HAP-1 (cell line): ENCODE results near the gene NUDT16L1.
A peak's percentile ranks its signal among the peaks of the same experiment; 100 is the strongest.
"Not testable (repeated sequence)": the region's sequence is repeated elsewhere in the genome, so short reads cannot be mapped to it uniquely, and the experiment has no call there.

Source experiments
- DNase-seq, 2 experiments: peaks; one replicate each; pipeline ENCODE4 v3.0.0-alpha.2; 2016 to 2020; ENCODE audit warnings: low spot score in 2 of 2
- H3K27me3 ChIP-seq: fragments of 250-450 bp; sonication (Bioruptor Pico); 2 replicates; pipeline ENCODE4 v1.5.1; 2020; ENCODE audit warnings: low read depth, mild to moderate bottlenecking, moderate library complexity
- H3K36me3 ChIP-seq: fragments of 250-450 bp; sonication (Bioruptor Pico); replicated peaks from 2 replicates; pipeline ENCODE4 v1.5.1; 2020; ENCODE audit warnings: mild to moderate bottlenecking
- H3K4me1 ChIP-seq: fragments of 250-450 bp; sonication (Bioruptor Pico); 2 replicates; pipeline ENCODE4 v1.5.1; 2020; ENCODE audit warnings: mild to moderate bottlenecking
- H3K4me3 ChIP-seq: fragments of 250-450 bp; sonication (Bioruptor Pico); 2 replicates; pipeline ENCODE4 v1.5.1; 2020; ENCODE audit warnings: mild to moderate bottlenecking, moderate library complexity
- H3K9me3 ChIP-seq: fragments of 250-450 bp; sonication (Bioruptor Pico); 2 replicates; pipeline ENCODE4 v1.5.1; 2020; ENCODE audit warnings: mild to moderate bottlenecking, moderate library complexity
- in situ Hi-C: fragments of 300-500 bp; cut with MboI; formaldehyde crosslinking; loops from 3 replicates; pipeline ENCODE4 v1.14.3; 2020; ENCODE audit warnings: low sequenced_read_pairs, inconsistent platforms, mixed read lengths

Gene NUDT16L1

DNA sequence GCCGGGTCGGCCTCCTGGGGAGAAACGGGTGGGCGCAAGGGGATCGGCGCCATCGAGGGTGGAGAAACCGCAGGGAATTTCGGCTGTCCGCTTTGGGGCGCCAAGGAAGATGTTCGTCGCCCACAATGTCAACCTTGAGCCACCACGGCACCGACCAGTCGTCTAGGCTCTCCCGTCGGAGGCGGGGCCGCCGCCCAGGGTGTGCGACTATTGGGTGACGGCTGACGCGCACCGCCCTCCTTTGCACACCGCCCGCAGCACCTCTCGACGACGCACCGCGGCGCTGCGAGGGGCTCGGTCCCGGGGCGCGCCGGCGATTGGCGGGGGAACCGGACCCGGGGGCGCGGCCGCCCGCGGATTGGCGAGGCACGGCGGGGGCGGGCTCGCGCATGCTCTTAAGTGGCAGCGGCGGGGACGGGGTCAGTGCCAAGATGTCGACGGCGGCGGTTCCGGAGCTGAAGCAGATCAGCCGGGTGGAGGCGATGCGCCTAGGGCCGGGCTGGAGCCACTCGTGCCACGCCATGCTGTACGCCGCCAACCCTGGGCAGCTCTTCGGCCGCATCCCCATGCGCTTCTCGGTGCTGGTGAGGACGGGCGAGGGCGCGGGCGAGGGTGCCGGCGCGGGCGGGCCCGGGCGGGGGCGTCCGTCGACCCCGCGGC is at the start of gene NUDT16L1:
Gene NUDT16L1 (plus strand): TSS at position 267 of the 660 bp plus-strand sequence. CDS start 165 bp downstream, at position 432.
- H3K27me3 ChIP-seq: no peaks in the 10 kb centered on the region
- in situ Hi-C loops: no loop called here
- H3K4me3 ChIP-seq: peak within 1 kb of the TSS; percentile 79
- H3K36me3 ChIP-seq: peaks cover 44% of the 10 kb centered on the region
- H3K9me3 ChIP-seq: no peaks in the 10 kb centered on the region
- peak; percentile 94 to 96 for DNase-seq
- peaks cover 5% of the 10 kb centered on the region for H3K4me1 ChIP-seq

DNA sequence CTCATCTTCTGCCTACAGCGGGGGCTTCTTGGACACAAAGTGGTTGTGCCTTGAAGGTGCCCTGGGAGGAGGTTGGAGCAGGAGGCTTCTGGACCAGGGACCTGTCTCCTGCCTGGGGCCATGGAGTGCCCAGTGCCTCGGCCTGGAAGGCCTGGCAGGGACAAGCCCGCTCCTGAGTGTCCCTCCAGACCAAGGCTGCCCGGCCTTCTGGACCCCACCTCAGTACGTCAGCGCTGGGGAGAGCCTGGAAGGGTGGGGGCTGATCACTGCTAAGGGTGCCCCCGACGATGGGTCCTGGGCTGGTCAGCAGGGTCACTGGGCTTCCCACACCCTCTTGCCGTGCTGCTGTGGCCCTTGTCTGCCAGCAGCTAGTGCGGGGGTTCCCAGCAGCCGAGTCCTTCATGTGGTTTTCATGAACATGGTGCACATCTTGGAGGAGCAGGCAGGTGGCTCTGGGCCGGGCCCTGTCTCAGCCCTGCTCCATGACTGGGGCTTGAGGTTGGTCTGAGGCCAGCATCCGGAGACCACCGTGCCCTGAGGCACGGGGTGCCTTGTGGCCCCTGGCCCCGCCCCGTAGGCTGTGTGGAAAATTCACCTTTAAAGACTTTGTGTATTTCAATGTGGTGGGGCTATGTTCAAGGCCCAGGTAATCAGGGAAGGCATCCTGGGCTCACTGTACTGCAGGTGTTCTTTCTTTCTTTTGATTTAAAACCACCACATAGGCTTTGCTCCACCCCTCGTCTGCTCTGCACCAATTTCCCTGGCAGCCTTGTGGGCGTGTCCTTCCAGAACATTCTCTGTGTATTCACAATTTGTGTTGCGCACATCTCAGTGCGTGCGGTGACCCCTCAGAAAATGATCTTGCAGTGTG is 46.4 kb upstream of the NUDT16L1 start:
- Histone ChIP-seq H3K4me3 (no peak overlapping the region), H3K9me3 (no peaks in the 10 kb centered on the region), H3K27me3 (no peaks in the 10 kb centered on the region), H3K36me3 (peaks cover 15% of the 10 kb centered on the region), H3K4me1 (no peaks in the 10 kb centered on the region)
- DNase-seq: no peak
- in situ Hi-C loops: no loop called here

DNA sequence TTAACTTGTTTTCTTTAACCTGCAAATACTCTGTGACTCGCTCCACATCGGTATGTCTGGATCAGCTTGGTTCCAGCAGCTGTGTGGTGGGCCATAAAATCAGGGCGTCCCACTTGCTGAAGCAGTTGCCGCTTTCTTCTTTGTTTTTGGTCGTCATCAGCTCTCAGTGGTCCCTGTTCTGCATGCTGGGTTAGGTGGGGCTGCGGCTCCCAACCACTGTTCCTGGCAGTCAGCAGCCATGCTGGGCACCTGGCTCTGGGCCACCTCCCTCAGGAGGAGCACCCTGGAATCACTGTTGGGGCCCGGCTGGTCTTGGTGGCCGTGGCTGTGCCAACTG is 45.8 kb upstream of the NUDT16L1 start:
- H3K27me3 ChIP-seq: no peaks in the 10 kb centered on the region
- no peaks in the 10 kb centered on the region for H3K9me3 ChIP-seq
- no peaks in the 10 kb centered on the region for H3K4me1 ChIP-seq
- in situ Hi-C loops: no loop called here
- H3K36me3 ChIP-seq: peaks cover 19% of the 10 kb centered on the region
- no peak overlapping the region for H3K4me3 ChIP-seq
- no peak for DNase-seq

DNA sequence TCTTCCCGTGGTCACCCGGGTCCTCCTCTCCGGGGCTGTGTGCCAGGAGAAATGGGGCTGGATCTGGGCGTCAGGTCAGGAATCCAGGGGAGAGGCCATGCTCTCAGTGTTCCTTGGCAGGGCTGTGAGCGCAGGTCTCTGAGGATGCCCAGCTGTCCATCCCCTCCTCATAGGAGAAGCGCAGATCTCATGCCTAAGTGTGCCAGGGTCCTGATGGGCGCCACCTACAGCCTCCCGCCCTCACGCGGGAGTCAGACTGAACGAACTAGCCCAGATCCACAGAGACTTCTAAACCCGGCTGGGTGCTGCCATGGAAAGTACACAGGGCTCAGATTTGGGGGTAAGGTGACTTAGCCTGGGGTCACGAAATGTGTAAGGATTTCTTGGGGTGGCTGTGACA is 44.4 kb upstream of the NUDT16L1 start:
- in situ Hi-C loops: no loop called here
- no peaks in the 10 kb centered on the region for H3K9me3 ChIP-seq
- H3K36me3 ChIP-seq: peaks cover 25% of the 10 kb centered on the region
- no peaks in the 10 kb centered on the region for H3K27me3 ChIP-seq
- no peak for DNase-seq
- H3K4me1 ChIP-seq: no peaks in the 10 kb centered on the region
- no peak overlapping the region for H3K4me3 ChIP-seq

DNA sequence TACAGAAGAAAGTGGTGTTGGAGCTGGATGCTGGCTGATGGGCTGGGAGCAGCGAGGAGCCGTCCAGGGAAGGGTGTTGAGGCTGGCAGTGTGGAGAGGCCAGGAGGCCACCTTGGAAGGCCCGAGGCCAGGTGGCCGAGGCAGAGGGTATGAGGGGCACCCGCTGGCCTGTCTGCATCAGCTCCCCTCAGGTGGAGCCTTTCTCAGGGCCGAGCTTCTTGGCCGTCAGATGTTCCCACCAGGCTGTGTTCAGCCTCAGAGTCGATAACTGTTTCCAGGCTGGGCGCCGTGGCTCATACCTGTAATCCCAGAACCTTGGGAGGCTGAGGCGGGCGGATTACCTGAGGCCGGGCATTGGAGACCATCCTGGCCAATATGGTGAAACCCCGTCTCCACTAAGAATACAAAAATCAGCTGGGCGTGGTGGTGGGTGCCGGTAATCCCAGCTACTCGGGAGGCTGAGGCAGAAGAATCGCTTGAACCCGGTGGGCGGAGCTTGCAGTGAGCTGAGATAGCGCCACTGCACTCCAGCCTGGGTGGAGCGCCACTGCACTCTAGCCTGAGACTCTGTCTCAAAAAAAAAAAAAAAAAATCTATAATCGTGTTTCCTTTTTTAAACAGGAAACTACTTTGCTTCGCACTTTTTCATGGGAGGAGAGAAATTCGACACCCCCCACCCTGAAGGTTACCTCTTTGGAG is 43.5 kb upstream of the NUDT16L1 start:
- H3K4me1 ChIP-seq: no peaks in the 10 kb centered on the region
- DNase-seq: no peak
- in situ Hi-C loops: no loop called here
- peaks cover 31% of the 10 kb centered on the region for H3K36me3 ChIP-seq
- no peaks in the 10 kb centered on the region for H3K9me3 ChIP-seq
- H3K27me3 ChIP-seq: no peaks in the 10 kb centered on the region
- no peak overlapping the region for H3K4me3 ChIP-seq

DNA sequence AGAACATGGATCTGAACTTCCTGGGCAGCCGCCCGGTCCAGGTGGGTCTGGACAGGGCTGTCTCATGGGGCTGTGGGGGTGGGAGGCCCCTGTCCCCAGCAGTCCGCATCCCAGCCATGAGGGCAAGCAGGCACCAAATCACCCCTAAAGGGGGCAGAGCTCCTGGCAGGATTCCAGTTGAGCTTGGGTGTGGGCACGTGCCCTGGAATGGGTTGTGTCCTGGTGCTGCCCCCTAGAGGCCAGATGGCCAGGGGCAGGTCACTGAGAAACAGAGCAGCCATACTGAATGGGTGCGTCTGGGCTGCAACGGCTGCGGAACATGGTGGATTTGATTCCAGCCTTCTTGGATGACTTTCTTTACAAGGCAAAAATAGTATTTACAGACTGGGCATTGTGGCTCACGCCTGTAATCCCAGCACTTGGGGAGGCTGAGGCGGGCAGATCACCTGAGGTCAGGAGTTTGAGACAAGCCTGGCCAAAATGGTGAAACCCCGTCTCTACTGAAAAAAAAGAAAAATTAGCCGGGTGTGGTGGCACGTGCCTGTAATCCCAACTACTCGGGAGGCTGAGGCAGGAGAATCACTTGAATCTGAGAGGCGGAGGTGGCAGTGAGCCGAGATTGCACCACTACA is 42.8 kb upstream of the NUDT16L1 start:
- DNase-seq: peak; percentile 29 to 87
- in situ Hi-C loops, H3K4me1 ChIP-seq, H3K4me3 ChIP-seq, H3K9me3 ChIP-seq, H3K27me3 ChIP-seq: not testable (repeated sequence)
- H3K36me3 ChIP-seq: peaks cover 33% of the 10 kb centered on the region

DNA sequence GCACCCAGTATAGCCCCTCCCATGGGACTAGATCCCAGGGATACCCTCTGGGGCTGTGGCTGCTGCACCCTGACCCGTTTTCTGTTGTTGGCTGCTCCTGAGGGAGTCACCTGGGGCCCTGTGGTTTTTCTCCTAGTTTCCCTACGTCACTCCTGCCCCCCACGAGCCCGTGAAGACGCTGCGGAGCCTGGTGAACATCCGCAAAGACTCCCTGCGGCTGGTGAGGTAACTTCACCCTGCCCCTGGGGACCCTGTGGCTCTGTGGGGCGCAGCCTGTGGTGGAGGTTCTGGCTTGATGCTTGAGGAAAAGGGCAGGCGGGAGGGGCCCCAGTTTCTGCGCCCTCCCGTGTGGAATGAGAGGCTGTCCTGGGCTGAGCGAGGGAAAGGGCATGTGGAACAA is 41.5 kb upstream of the NUDT16L1 start:
- in situ Hi-C loops: no loop called here
- no peaks in the 10 kb centered on the region for H3K27me3 ChIP-seq
- no peaks in the 10 kb centered on the region for H3K9me3 ChIP-seq
- H3K4me1 ChIP-seq: no peaks in the 10 kb centered on the region
- H3K4me3 ChIP-seq: no peak overlapping the region
- H3K36me3 ChIP-seq: peaks cover 36% of the 10 kb centered on the region
- no peak for DNase-seq

DNA sequence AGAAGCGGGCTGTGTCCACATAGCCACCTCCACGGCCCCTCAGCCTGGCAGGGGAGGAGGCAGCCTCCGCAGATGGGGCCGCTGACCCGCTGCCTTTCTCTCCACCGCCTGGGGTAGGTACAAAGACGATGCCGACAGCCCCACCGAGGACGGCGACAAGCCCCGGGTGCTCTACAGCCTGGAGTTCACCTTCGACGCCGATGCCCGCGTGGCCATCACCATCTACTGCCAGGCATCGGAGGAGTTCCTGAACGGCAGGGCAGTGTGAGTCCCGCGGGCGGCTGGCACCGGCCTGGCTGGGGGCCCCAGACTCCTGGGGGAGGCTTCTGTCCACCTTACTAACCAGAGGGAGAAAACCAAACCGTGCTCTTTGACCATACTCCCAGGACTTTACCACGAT is 40.8 kb upstream of the NUDT16L1 start:
- Histone ChIP-seq H3K4me3 (no peak overlapping the region), H3K36me3 (peaks cover 42% of the 10 kb centered on the region), H3K27me3 (no peaks in the 10 kb centered on the region), H3K9me3 (no peaks in the 10 kb centered on the region), H3K4me1 (no peaks in the 10 kb centered on the region)
- in situ Hi-C loops: no loop called here
- DNase-seq: no peak

DNA sequence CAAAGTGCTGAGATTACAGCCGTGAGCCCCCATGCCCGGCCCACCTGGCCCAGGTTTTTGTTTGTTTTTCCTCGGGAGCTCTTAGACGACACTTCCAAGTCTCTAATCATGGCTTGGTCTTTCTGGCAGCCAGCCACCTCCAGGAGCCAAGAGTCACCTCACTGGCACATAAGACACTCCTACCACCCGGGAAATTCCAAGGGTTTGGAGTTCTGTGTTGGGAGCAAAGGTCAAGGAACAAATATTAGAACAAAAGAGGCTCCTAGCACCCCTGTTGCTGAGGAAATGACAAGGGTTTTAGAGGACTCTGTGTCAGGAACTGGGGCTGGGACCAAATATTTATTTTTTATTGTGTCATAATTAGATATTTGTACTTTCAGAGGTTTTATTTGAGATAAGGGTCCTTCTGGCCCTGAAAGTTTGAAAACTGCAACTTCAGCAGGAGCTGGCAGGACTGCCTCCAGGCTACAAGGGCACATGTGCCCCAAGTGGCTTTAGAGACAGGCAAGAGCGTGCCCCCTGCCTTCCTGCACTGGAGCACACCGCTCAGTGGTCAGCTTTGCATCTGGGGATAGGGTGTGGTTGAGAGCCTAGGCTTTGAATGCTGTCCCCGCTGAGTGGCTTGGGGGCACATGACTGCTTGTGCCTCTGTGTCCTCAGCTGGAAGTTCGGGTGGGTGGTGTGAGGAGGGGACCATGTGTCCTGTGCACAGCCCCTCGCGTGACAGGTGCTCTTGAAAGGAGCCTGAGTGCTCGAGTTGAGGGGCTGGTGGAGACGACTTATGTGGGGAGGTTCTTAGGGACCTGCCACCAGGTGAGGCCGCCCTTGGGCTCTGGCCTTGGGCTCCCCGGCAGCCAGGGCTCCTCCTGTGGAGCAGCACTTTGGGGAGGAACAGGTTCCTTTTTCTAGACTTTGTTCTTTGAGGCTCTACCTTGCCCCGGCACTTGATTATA is 39.1 kb upstream of the NUDT16L1 start:
- no peaks in the 10 kb centered on the region for H3K4me1 ChIP-seq
- H3K4me3 ChIP-seq: no peak overlapping the region
- DNase-seq: no peak
- in situ Hi-C loops: no loop called here
- no peaks in the 10 kb centered on the region for H3K27me3 ChIP-seq
- peaks cover 46% of the 10 kb centered on the region for H3K36me3 ChIP-seq
- H3K9me3 ChIP-seq: no peaks in the 10 kb centered on the region

DNA sequence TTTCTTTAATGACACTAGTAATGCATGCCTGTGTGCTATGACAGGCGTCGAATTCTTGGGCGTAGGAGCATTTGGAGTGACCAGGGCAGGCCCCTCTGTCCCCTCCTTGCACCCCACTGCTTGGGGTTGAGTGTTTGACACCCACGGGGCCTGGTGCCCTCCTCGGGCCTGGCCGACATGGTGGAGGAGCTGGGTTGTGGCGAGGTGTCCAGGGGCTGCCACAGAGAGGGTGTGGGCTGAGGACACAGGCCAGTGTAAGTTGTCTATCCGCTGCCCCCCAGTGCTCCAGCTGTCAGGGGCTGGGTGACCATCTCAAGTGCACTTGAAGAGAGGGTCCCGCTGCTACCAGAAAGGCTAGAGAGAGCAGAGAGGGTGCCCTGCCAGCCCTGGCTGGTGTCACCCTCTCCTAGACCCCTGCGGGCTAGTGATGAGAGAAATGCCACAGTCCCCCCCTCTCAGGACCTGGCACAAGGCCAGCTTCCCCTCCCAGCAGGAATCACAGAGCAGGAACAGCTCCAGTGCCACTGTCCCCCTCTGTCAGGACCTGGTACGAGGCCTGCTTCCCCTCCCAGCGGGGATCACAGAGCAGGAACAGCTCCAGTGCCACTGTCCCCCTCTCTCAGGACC is 38.3 kb upstream of the NUDT16L1 start:
- Histone ChIP-seq H3K27me3 (no peaks in the 10 kb centered on the region), H3K9me3 (no peaks in the 10 kb centered on the region), H3K36me3 (peaks cover 46% of the 10 kb centered on the region), H3K4me1 (no peaks in the 10 kb centered on the region), H3K4me3 (no peak overlapping the region)
- in situ Hi-C loops: no loop called here
- no peak for DNase-seq

DNA sequence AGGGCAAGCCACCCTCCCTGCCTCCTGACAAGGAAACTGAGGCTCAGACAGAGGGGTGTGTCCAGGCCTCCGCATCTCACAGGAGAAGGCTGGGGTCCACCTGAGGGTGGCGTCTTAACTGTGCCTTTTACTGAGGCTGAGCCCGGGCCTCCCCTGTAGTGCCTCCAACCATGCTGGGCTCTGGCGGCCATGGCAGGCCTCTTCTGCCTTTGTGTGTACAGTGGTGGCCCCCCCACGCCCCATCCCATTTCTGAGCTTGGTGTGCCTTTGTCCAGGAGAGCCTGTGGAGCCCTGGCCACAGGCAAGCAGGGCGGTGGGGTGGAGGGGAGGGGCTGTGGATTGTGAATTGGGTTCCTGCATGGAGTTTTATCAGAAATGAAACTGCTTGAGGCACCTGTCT is 37.6 kb upstream of the NUDT16L1 start:
- Histone ChIP-seq H3K4me3 (no peak overlapping the region), H3K4me1 (no peaks in the 10 kb centered on the region), H3K36me3 (peaks cover 40% of the 10 kb centered on the region), H3K9me3 (no peaks in the 10 kb centered on the region), H3K27me3 (no peaks in the 10 kb centered on the region)
- no peak for DNase-seq
- in situ Hi-C loops: no loop called here

DNA sequence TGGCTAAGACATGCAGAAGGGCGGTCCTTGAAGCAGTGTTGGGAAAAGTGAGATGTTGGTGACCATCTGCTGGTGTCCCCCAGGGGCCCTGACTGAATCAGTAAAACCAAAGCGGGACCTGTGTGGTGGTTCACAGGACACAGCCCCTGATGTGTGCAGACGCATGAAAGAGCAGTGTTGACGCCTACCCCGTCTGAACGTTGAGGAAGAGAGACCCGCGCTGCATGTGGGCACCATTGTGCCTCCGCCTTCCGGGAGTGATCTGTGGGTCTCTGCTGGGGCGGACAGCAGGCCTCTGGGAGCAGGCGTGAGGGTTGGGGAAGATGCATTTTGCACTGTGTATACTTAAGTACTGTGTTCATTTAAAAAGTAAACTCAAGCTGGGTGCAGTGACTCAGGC is 37.1 kb upstream of the NUDT16L1 start:
- no peak for DNase-seq
- Histone ChIP-seq H3K27me3 (no peaks in the 10 kb centered on the region), H3K4me1 (no peaks in the 10 kb centered on the region), H3K9me3 (no peaks in the 10 kb centered on the region), H3K4me3 (no peak overlapping the region), H3K36me3 (peaks cover 38% of the 10 kb centered on the region)
- in situ Hi-C loops: no loop called here
